ENCODE results near the gene PITPNM3. TPM values are rescaled to one million over a fixed set of nuclear protein-coding genes. Genes with fewer than 3 reads are reported as not detected.

Gene PITPNM3
- total RNA-seq, 5 donors from 2014 or later (not counting 1 experiment from before 2014, with no cell fraction given) = 0.20 to 0.98 (median 0.61) TPM

DNA sequence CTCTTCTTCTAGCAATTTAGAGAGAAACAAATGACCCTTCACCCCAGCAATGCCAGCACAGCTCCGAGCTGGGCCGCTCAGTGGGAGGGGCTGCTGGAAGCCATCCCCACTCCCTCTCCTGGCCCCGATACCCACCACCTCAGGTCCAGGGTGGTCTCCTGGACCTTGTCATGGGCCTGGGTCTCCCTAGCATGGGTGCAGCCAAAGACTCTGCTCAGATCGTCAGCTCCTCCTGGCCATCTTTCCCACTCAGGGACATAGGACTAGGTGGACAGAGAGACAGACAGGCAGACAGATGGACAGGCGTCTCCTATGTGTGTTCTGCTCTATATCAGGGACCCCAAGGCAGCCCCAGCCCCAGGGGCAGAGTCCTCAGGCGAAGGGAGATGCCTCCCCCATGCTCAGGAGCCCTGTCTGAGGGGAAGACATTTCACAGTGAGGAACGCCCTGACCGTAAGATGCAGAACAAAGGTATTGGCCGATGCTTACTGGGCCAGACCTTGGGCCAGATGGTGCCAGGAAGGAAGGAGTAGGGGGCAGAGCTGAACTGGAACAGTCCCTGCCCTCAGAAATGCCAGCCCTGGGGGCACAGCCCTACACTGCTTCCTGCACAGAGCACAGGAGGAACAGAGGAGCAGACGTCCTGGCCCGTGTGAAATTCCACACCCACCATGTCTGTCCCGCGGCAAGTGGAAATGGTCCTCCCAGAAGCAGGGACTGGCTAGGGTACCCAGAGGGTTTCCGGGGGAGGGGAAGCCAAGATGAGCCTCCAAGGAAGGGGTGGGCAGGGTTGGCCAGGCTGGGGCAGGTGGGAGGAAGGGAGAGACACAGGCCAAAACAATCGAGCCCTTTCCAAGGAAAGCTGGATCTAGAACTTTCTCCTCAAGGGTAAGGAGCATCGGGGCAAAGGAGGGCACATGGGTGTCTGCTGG lies 13.0 kb downstream of the PITPNM3 start:
- Mint-ChIP-seq H3K4me3 (no peak overlapping the region), H3K36me3 (peaks cover 4% of the 10 kb centered on the region), H3K27ac (no peak overlapping the region), H3K9me3 (peaks cover 0 to 5% (median 4%) of the 10 kb centered on the region in 3 donors), H3K27me3 (peaks cover 2 to 15% of the 10 kb centered on the region in 2 donors), H3K4me1 (peaks cover 2 to 4% (median 3%) of the 10 kb centered on the region in 3 donors)
- whole genome bisulfite sequencing (ENCODE audit: insufficient coverage) = 90% methylated on average over 9 of the region's 16 CpGs
- Histone ChIP-seq H3K27ac (ENCODE audit: low read length) (no peak overlapping the region), H3K27me3 (replicated peaks in 1 of 2; ENCODE audit: control insufficient read depth in 2 of 2, extremely low read depth in 1 of 2, insufficient read depth in 2 of 2, low read length in 1 of 2) (peaks cover 0 to 20% of the 10 kb centered on the region in 2 experiments), H3K36me3 (ENCODE audit: control insufficient read depth in 2 of 2, extremely low read depth in 1 of 2, insufficient read depth in 1 of 2, low read length in 1 of 2) (no peaks in the 10 kb centered on the region), H3K4me1 (ENCODE audit: control insufficient read depth in 1 of 2, extremely low read depth in 1 of 2, insufficient read depth in 2 of 2, low read length in 2 of 2) (peaks cover 2 to 4% of the 10 kb centered on the region in 2 experiments), H3K9me3 (no peaks in the 10 kb centered on the region), H3K4me3 (ENCODE audit: control insufficient read depth in 1 of 2, extremely low read depth in 1 of 2, low read length in 1 of 2) (no peak overlapping the region)
- CTCF ChIA-PET = no interaction called here
- DNase-seq (no peak), ATAC-seq (replicated peaks in 1 of 4) (no peak)
- POLR2A ChIA-PET = no interaction called here

- Histone ChIP-seq H3K4me3 (ENCODE audit: control insufficient read depth in 1 of 2, extremely low read depth in 1 of 2, low read length in 1 of 2) (no peak overlapping the region), H3K27ac (ENCODE audit: low read length) (no peak overlapping the region), H3K36me3 (ENCODE audit: control insufficient read depth in 2 of 2, extremely low read depth in 1 of 2, insufficient read depth in 1 of 2, low read length in 1 of 2) (no peaks in the 10 kb centered on the region), H3K9me3 (no peaks in the 10 kb centered on the region), H3K4me1 (ENCODE audit: control insufficient read depth in 1 of 2, extremely low read depth in 1 of 2, insufficient read depth in 2 of 2, low read length in 2 of 2) (no peaks in the 10 kb centered on the region), H3K27me3 (replicated peaks in 1 of 2; ENCODE audit: control insufficient read depth in 2 of 2, extremely low read depth in 1 of 2, insufficient read depth in 2 of 2, low read length in 1 of 2) (peaks cover 0 to 17% of the 10 kb centered on the region in 2 experiments)
- ChIA-PET CTCF (no interaction called here), POLR2A (no interaction called here)
- H3K9me3 Mint-ChIP-seq = peaks cover 0 to 5% (median 4%) of the 10 kb centered on the region in 3 donors
- H3K36me3 Mint-ChIP-seq = peaks cover 4% of the 10 kb centered on the region
- no peak overlapping the region for H3K27ac Mint-ChIP-seq
- DNase-seq (no peak), ATAC-seq (replicated peaks in 1 of 4) (no peak)
- peaks cover 3 to 15% of the 10 kb centered on the region in 2 donors for H3K27me3 Mint-ChIP-seq
- H3K4me3 Mint-ChIP-seq = no peak overlapping the region
- 67% methylated on average over 2 of the region's 4 CpGs for WGBS (ENCODE audit: insufficient coverage)
- no peaks in the 10 kb centered on the region for H3K4me1 Mint-ChIP-seq
These were observed 13.8 kb downstream of the PITPNM3 start for GRCh38 chr17:6542577-6542976.

- WGBS (ENCODE audit: insufficient coverage) = 84% methylated on average over 3 of the region's 4 CpGs
- no peaks in the 10 kb centered on the region for H3K4me1 ChIP-seq (ENCODE audit: control insufficient read depth in 1 of 2, extremely low read depth in 1 of 2, insufficient read depth in 2 of 2, low read length in 2 of 2)
- POLR2A ChIA-PET = no interaction called here
- H3K9me3 ChIP-seq = no peaks in the 10 kb centered on the region
- CTCF ChIA-PET = no interaction called here
- no peak overlapping the region for H3K27ac ChIP-seq (ENCODE audit: low read length)
- H3K27me3 ChIP-seq (replicated peaks in 1 of 2; ENCODE audit: control insufficient read depth in 2 of 2, extremely low read depth in 1 of 2, insufficient read depth in 2 of 2, low read length in 1 of 2) = peaks cover 0 to 17% of the 10 kb centered on the region in 2 experiments
- peaks cover 3 to 17% of the 10 kb centered on the region in 2 donors for H3K27me3 Mint-ChIP-seq
- H3K36me3 ChIP-seq (ENCODE audit: control insufficient read depth in 2 of 2, extremely low read depth in 1 of 2, insufficient read depth in 1 of 2, low read length in 1 of 2) = no peaks in the 10 kb centered on the region
- no peak overlapping the region for H3K4me3 Mint-ChIP-seq
- H3K36me3 Mint-ChIP-seq = peaks cover 4% of the 10 kb centered on the region
- H3K4me3 ChIP-seq (ENCODE audit: control insufficient read depth in 1 of 2, extremely low read depth in 1 of 2, low read length in 1 of 2) = no peak overlapping the region
- peaks cover 0 to 5% (median 4%) of the 10 kb centered on the region in 3 donors for H3K9me3 Mint-ChIP-seq
- no peak for DNase-seq
- H3K4me1 Mint-ChIP-seq = no peaks in the 10 kb centered on the region
- no peak overlapping the region for H3K27ac Mint-ChIP-seq
- ATAC-seq (replicated peaks in 1 of 4) = no peak
These were observed 14.5 kb downstream of the PITPNM3 start for GRCh38 chr17:6541886-6542285.

- DNase-seq (no peak), ATAC-seq (replicated peaks in 1 of 4) (no peak)
- no peak overlapping the region for H3K4me3 Mint-ChIP-seq
- WGBS (ENCODE audit: insufficient coverage) = no CpG with 5 or more reads among the region's 3 CpGs
- no peaks in the 10 kb centered on the region for H3K4me1 ChIP-seq (ENCODE audit: control insufficient read depth in 1 of 2, extremely low read depth in 1 of 2, insufficient read depth in 2 of 2, low read length in 2 of 2)
- peaks cover 3 to 20% of the 10 kb centered on the region in 2 donors for H3K27me3 Mint-ChIP-seq
- H3K9me3 Mint-ChIP-seq = peaks cover 0 to 5% (median 4%) of the 10 kb centered on the region in 3 donors
- ChIA-PET POLR2A (no interaction called here), CTCF (no interaction called here)
- peaks cover 0 to 10% of the 10 kb centered on the region in 2 experiments for H3K27me3 ChIP-seq (replicated peaks in 1 of 2; ENCODE audit: control insufficient read depth in 2 of 2, extremely low read depth in 1 of 2, insufficient read depth in 2 of 2, low read length in 1 of 2)
- H3K9me3 ChIP-seq = no peaks in the 10 kb centered on the region
- H3K4me1 Mint-ChIP-seq = no peaks in the 10 kb centered on the region
- no peak overlapping the region for H3K27ac Mint-ChIP-seq
- peaks cover 4% of the 10 kb centered on the region for H3K36me3 Mint-ChIP-seq
- H3K36me3 ChIP-seq (ENCODE audit: control insufficient read depth in 2 of 2, extremely low read depth in 1 of 2, insufficient read depth in 1 of 2, low read length in 1 of 2) = no peaks in the 10 kb centered on the region
- H3K4me3 ChIP-seq (ENCODE audit: control insufficient read depth in 1 of 2, extremely low read depth in 1 of 2, low read length in 1 of 2) = no peak overlapping the region
- no peak overlapping the region for H3K27ac ChIP-seq (ENCODE audit: low read length)
These were observed 16.5 kb downstream of the PITPNM3 start for GRCh38 chr17:6539871-6540270.

GRCh38 chr17:6536566-6537065 lies 19.7 kb downstream of the PITPNM3 start:
- Histone ChIP-seq H3K27ac (ENCODE audit: low read length) (no peak overlapping the region), H3K4me3 (ENCODE audit: control insufficient read depth in 1 of 2, extremely low read depth in 1 of 2, low read length in 1 of 2) (no peak overlapping the region), H3K36me3 (ENCODE audit: control insufficient read depth in 2 of 2, extremely low read depth in 1 of 2, insufficient read depth in 1 of 2, low read length in 1 of 2) (no peaks in the 10 kb centered on the region), H3K27me3 (replicated peaks in 1 of 2; ENCODE audit: control insufficient read depth in 2 of 2, extremely low read depth in 1 of 2, insufficient read depth in 2 of 2, low read length in 1 of 2) (peaks cover 0 to 21% of the 10 kb centered on the region in 2 experiments), H3K9me3 (no peaks in the 10 kb centered on the region), H3K4me1 (ENCODE audit: control insufficient read depth in 1 of 2, extremely low read depth in 1 of 2, insufficient read depth in 2 of 2, low read length in 2 of 2) (no peaks in the 10 kb centered on the region)
- H3K36me3 Mint-ChIP-seq = peaks cover 4% of the 10 kb centered on the region
- no peaks in the 10 kb centered on the region for H3K4me1 Mint-ChIP-seq
- H3K27ac Mint-ChIP-seq = no peak overlapping the region
- POLR2A ChIA-PET = no interaction called here
- ATAC-seq (replicated peaks in 1 of 4) = no peak
- no peak overlapping the region for H3K4me3 Mint-ChIP-seq
- H3K27me3 Mint-ChIP-seq = peaks cover 7 to 20% of the 10 kb centered on the region in 2 donors
- DNase-seq = no peak
- 87% methylated on average over 9 of the region's 10 CpGs for WGBS (ENCODE audit: insufficient coverage)
- H3K9me3 Mint-ChIP-seq = peaks cover 0 to 5% (median 4%) of the 10 kb centered on the region in 3 donors
- CTCF ChIA-PET = no interaction called here

- POLR2A ChIA-PET = no interaction called here
- H3K9me3 ChIP-seq = no peaks in the 10 kb centered on the region
- H3K4me1 ChIP-seq (ENCODE audit: control insufficient read depth in 1 of 2, extremely low read depth in 1 of 2, insufficient read depth in 2 of 2, low read length in 2 of 2) = no peaks in the 10 kb centered on the region
- H3K4me3 Mint-ChIP-seq = no peak overlapping the region
- H3K27me3 Mint-ChIP-seq = peaks cover 7 to 20% of the 10 kb centered on the region in 2 donors
- ATAC-seq (replicated peaks in 1 of 4) (no peak), DNase-seq (no peak)
- H3K4me3 ChIP-seq (ENCODE audit: control insufficient read depth in 1 of 2, extremely low read depth in 1 of 2, low read length in 1 of 2) = no peak overlapping the region
- H3K27ac Mint-ChIP-seq = no peak overlapping the region
- peaks cover 0 to 5% (median 4%) of the 10 kb centered on the region in 3 donors for H3K9me3 Mint-ChIP-seq
- no peaks in the 10 kb centered on the region for H3K4me1 Mint-ChIP-seq
- CTCF ChIA-PET = no interaction called here
- H3K27me3 ChIP-seq (replicated peaks in 1 of 2; ENCODE audit: control insufficient read depth in 2 of 2, extremely low read depth in 1 of 2, insufficient read depth in 2 of 2, low read length in 1 of 2) = peaks cover 0 to 24% of the 10 kb centered on the region in 2 experiments
- peaks cover 4% of the 10 kb centered on the region for H3K36me3 Mint-ChIP-seq
- H3K36me3 ChIP-seq (ENCODE audit: control insufficient read depth in 2 of 2, extremely low read depth in 1 of 2, insufficient read depth in 1 of 2, low read length in 1 of 2) = no peaks in the 10 kb centered on the region
- no peak overlapping the region for H3K27ac ChIP-seq (ENCODE audit: low read length)
- 84% methylated on average over 10 of the region's 10 CpGs for WGBS (ENCODE audit: insufficient coverage)
These were observed 20.3 kb downstream of the PITPNM3 start for GRCh38 chr17:6536053-6536452.

Measured in T-cell (primary cell).